Sciatic nerve (tissue), 2 donors: ENCODE measurements around the gene RARRES1. TPM values are rescaled to one million over a fixed set of nuclear protein-coding genes. Genes with fewer than 3 reads are reported as not detected.

Experiments
- ATAC-seq: fragments of 200-7000 bp; cut with Tn5 transposase; one replicate; pipeline ENCODE4 v1.9.1; 2020; ENCODE audit warnings: mild to moderate bottlenecking, moderate library complexity
- DNase-seq: peaks from one replicate; pipeline ENCODE4 v3.0.0-alpha.2; 2020; ENCODE audit warnings: low spot score
- intact Hi-C: fragments of 100-400 bp; cut with DNase I; formaldehyde crosslinking; loops from one replicate; pipeline ENCODE4 v1.14.2; 2022
- total RNA-seq: library from RNA; stranded (reverse); fragmentation: NEBNext Ultra II Directional; extraction: Animal tissue kit (Norgen Biotek cat#: 25700); gene quantifications from one replicate; pipeline ENCODE4 v1.2.1, GENCODE V29; 2021
- donor health status: DM: no; HTN: no; CAD: no.
- donor health status: DM: no; HTN: no; CAD: no.

RARRES1 gene
- total RNA-seq = 264 TPM

- peak; percentile 83 for DNase-seq
- intact Hi-C loops = no loop called here
- ATAC-seq = peak; percentile 59
Measured at GRCh38 chr3:158731938-158732855, at the start of gene RARRES1. RARRES1 (minus strand) TSS chr3:158732457; CDS start chr3:158732415, 42 bp downstream.

GRCh38 chr3:158781849-158782248 lies 49.6 kb upstream of the RARRES1 start:
- intact Hi-C loops = no loop called here
- no peak for DNase-seq
- no peak for ATAC-seq

- no peak for DNase-seq
- ATAC-seq = no peak
- intact Hi-C loops = no loop called here
Measured at GRCh38 chr3:158781191-158781590, 48.9 kb upstream of the RARRES1 start.

- intact Hi-C loops = no loop called here
- ATAC-seq = no peak
Measured at GRCh38 chr3:158780766-158781165, 48.5 kb upstream of the RARRES1 start.

GRCh38 chr3:158777161-158777873 lies 45.1 kb upstream of the RARRES1 start:
- intact Hi-C loops = no loop called here
- DNase-seq (no peak), ATAC-seq (no peak)

More at GRCh38 chr3:158780766-158781165, 48.5 kb upstream of the RARRES1 start:
- DNase-seq = no peak

- ATAC-seq (no peak), DNase-seq (no peak)
- intact Hi-C loops = no loop called here
Measured at GRCh38 chr3:158776531-158776930, 44.3 kb upstream of the RARRES1 start.

- intact Hi-C loops = no loop called here
- DNase-seq (no peak), ATAC-seq (no peak)
Measured at GRCh38 chr3:158775426-158776410, 43.5 kb upstream of the RARRES1 start.

GRCh38 chr3:158774965-158775364 lies 42.7 kb upstream of the RARRES1 start:
- no peak for DNase-seq

GRCh38 chr3:158773845-158774830 lies 41.9 kb upstream of the RARRES1 start:
- ATAC-seq (peak; percentile 58), DNase-seq (no peak)

More at GRCh38 chr3:158774965-158775364, 42.7 kb upstream of the RARRES1 start:
- ATAC-seq = no peak
- intact Hi-C loops = no loop called here

GRCh38 chr3:158773166-158773565 lies 40.9 kb upstream of the RARRES1 start:
- no peak for ATAC-seq
- no peak for DNase-seq
- intact Hi-C loops = no loop called here

More at GRCh38 chr3:158773845-158774830, 41.9 kb upstream of the RARRES1 start:
- intact Hi-C loops = no loop called here

GRCh38 chr3:158771982-158772381 lies 39.7 kb upstream of the RARRES1 start:
- no peak for ATAC-seq

GRCh38 chr3:158771577-158771976 lies 39.3 kb upstream of the RARRES1 start:
- ATAC-seq (no peak), DNase-seq (no peak)
- intact Hi-C loops = no loop called here

More at GRCh38 chr3:158771982-158772381, 39.7 kb upstream of the RARRES1 start:
- intact Hi-C loops = no loop called here
- no peak for DNase-seq

- ATAC-seq = no peak
- intact Hi-C loops = no loop called here
- DNase-seq = no peak
Measured at GRCh38 chr3:158770741-158771350, 38.6 kb upstream of the RARRES1 start.

GRCh38 chr3:158769952-158770740 lies 37.9 kb upstream of the RARRES1 start:
- ATAC-seq (no peak), DNase-seq (no peak)
- intact Hi-C loops = no loop called here

- ATAC-seq = peak; percentile 58
- intact Hi-C loops = no loop called here
Measured at GRCh38 chr3:158769549-158769948, 37.3 kb upstream of the RARRES1 start.

GRCh38 chr3:158768881-158769543 lies 36.8 kb upstream of the RARRES1 start:
- intact Hi-C loops = no loop called here
- ATAC-seq (peak; percentile 94), DNase-seq (no peak)

More at GRCh38 chr3:158769549-158769948, 37.3 kb upstream of the RARRES1 start:
- no peak for DNase-seq
